GM21528 (cell line): ENCODE results near the gene NCF4.

Experiments used
- ATAC-seq: cut with Tn5 transposase; IDR thresholded peaks from one replicate; pipeline ENCODE4 v1.9.1; 2021; ENCODE audit warnings: mild to moderate bottlenecking, moderate library complexity; ENCODE audit not compliant: unreplicated experiment, low FRiP score

NCF4 gene

DNA sequence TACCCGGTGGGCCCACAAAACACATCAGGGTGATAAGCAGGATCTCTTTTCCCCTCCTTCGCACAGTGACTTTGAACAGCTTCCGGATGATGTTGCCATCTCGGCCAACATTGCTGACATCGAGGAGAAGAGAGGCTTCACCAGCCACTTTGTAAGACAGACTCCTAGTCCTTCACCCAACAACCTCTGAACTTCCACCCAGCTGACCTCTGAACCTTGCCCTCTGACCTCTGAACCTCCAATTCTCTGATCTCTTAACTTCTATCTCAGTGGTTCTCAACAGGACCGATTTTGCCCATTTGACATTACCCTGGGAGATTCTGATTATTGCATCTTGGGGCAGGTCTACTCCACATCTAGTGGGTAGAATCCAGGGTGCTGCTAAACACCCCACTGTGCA, 3.2 kb downstream of the NCF4 start:
- ATAC-seq, result no peak

DNA sequence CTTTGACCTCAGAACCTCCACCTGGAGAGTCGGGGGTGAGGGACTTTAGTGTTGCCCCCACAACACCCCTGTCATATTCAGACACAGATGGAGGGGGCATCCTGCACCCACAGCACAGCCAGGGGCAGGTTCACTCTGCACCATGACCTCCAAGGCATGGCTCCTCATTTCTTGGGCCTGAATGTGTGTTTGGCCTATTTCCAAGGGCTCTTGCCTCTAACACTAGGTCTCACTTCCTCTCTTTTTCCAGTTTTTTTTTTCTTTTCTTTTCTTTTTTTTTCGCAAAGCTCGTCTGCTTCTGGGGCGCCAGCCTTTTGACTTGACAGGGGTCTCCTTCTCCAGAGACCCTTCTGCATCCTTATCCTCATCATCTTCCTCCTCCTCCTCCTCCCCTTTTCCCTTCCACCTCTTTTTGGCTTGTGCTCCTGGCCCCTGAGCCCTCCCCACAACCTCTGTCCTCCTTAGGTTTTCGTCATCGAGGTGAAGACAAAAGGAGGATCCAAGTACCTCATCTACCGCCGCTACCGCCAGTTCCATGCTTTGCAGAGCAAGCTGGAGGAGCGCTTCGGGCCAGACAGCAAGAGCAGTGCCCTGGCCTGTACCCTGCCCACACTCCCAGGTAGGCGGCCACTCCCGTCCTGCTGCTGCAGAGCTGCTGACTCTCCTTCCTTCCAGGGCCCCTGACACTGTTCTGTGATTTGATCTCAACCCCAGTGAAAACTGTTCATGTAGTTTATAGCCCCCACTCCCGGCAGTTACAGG, 3.8 kb downstream of the NCF4 start:
- no peak for ATAC-seq

DNA sequence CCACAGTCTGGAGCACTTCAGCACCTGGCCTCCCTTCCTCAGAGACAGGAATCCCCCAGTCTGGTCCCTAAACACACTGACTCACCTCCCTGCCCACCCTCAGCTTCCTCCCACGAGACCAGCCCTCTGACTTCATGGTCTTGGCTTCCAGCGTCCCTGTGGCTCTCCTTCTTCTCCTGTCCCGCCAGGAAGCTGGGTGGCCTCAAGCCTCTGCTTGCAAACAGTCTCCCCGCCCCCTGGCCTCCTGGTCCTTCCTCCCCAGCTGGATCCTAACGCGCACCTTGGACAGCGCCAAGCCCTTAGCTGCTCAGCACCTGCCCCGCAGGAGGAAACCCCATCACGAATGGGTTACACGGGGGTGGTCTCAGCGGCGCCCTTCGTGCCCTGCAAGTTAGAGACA, 4.5 kb downstream of the NCF4 start:
- no peak for ATAC-seq

GRCh38 chr22:36867695-36868094, 6.9 kb downstream of the NCF4 start:
- ATAC-seq, result no peak

GRCh38 chr22:36868546-36869181, 7.9 kb downstream of the NCF4 start:
- ATAC-seq, result no peak

DNA sequence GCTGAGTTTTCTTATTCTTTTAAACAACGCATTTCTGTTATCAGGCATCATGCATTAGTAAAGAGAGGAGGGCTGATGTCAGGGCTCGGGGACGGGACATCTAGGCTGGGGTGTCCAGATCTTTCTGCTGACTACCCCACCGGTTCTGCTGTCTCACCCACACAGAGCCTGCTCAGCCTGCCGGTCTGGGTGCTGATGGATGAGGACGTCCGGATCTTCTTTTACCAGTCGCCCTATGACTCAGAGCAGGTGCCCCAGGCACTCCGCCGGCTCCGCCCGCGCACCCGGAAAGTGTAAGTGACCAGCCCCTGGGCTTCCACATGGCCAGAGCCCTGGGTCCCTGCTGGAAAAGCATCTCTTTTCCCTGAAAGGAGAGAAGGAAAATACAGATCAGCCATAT, 9.4 kb downstream of the NCF4 start:
- no peak for ATAC-seq

GRCh38 chr22:36871669-36872081, 10.9 kb downstream of the NCF4 start:
- ATAC-seq, result no peak

- ATAC-seq, result no peak
Measured at GRCh38 chr22:36872084-36872483, 11.3 kb downstream of the NCF4 start.

GRCh38 chr22:36872866-36873498, 12.2 kb downstream of the NCF4 start:
- ATAC-seq, result no peak

DNA sequence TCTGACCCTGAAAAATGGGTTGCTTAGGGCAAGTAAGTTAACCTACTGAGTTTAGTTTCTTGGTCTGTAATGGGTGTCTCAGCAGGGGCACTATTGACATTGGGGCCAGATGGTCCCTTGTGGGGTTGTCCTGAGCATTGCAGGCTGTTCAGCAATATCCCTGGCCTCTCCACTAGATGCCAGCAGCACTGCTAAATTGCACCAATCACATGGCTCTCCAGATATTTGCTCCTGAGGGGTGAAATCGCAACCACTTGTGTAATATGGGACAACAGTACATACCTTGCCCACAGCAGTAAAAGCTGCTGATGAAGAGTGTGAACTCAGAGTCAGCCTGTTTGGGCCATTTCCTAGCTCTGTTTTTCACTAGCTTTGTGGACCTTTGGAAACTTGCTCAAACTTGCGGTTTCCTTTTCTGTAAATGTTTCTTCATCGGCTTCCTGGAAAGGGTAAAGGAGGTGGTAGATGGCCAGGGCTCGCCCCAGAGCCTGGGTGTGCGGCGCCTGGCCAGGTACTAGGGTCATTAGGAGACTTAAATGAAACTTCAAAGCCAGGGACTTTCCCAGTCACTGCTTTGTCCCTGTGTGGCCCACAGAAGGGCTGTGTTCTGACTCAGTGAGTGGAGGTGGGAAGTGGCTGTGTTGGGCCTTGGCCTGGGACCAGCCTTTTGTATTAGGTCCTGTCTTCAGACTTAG, 13.0 kb downstream of the NCF4 start:
- peak; percentile 67 for ATAC-seq

GRCh38 chr22:36874309-36874696, 13.5 kb downstream of the NCF4 start:
- ATAC-seq, result no peak

DNA sequence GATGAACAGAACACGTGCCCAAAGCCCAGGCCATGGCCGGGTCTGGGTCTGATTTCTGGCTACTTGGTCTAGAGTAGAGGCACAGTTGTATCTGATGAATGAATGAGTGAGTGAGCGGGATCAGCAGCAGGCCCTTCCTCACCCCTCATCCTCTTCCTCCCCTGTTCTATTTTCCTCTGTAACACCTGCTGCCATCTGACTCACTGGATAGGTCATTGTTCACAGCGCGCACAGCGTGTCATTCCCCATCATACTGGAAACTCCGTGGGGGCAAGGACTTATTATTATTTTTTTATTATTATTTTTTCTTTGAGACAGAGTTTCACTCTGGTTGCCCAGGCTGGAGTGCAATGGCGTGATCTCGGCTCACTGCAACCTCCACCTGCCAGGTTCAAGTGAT, 13.9 kb downstream of the NCF4 start:
- no peak for ATAC-seq

DNA sequence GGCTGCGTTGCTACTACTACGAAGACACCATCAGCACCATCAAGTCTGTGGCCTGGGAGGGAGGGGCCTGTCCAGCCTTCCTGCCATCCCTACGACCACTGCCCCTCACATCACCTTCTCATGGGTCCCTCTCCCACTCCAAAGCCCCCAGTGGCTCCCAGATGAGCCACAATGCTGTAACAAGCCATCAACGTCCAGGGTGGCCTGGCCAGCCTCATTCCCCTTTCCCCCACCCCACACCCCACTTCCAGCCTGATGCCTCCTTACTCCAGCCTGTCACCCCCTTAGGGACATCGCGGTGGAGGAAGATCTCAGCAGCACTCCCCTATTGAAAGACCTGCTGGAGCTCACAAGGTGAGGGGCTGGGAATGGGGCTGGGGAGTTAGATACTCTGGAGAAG, 14.9 kb downstream of the NCF4 start:
- no peak for ATAC-seq

- ATAC-seq, result no peak
Measured at GRCh38 chr22:36879775-36880174, 19.0 kb downstream of the NCF4 start.

GRCh38 chr22:36881504-36882245, 20.9 kb downstream of the NCF4 start:
- ATAC-seq, result no peak

DNA sequence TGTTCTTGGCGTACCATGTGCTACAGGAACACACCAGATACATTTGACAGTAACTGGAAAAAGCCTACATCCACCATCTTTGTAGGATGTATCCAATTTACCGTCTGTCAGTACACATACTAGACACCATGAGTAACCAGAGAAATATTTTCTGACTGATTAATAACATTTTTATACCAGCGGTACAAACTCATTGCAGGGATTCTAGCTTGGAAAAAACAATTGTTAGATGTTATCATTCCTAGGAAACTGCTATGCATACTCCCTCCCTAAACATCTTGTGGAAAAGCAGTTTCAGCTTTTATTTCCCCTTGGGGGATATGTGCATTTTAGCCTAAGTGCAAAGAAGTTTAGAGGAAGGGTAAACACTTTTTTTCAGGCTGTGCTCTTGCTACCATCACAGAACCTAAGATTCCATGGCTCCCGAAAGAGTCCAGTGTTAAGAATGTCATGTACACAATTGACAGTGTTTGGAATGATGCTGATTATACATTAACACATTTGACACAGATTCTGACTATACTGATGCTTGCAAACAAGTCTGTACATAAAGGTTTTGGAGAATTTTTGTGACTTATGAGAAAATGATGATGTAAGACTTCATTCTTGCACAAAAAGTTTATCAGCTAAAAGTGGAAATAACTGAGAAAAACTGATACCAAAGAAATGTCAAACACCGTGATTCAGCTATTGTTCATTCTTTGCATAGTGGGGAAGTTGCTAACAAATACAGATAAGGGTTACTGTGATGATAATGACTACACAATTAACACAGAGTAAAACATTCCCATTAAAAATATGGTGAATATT, 23.7 kb downstream of the NCF4 start:
- ATAC-seq, result no peak

GRCh38 chr22:36885474-36885873, 24.7 kb downstream of the NCF4 start:
- ATAC-seq, result no peak

GRCh38 chr22:36886016-36886415, 25.2 kb downstream of the NCF4 start:
- ATAC-seq, result no peak

- no peak for ATAC-seq
Measured at GRCh38 chr22:36887162-36887561, 26.4 kb downstream of the NCF4 start.

DNA sequence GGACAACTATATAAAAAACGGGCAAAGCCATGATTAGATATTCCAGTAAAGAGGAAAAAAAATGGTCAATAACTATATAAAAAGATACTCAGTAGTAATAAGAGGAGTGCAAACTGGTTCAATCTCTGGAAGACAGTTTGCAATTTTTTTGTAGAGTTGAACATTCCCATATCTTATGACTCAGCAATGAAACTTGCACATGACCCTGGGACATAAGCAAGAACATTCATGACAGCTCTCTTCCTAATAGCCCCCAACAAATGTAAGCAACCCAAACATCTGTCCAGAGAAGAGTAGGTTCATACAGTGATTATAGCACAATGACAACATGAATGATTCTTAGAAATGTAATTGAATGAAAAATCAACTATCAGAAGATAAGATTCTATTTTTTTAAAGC, 30.8 kb downstream of the NCF4 start:
- ATAC-seq, result no peak
